ENCODE measurements around the gene PLTP. TPM values are rescaled to one million over a fixed set of nuclear protein-coding genes. Genes with fewer than 3 reads are reported as not detected.
"Not testable (repeated sequence)": the region's sequence is repeated elsewhere in the genome, so short reads cannot be mapped to it uniquely, and the experiment has no call there.

Gene PLTP
- total RNA-seq, 1 experiment from 2014 or later, result 17.7 TPM

DNA sequence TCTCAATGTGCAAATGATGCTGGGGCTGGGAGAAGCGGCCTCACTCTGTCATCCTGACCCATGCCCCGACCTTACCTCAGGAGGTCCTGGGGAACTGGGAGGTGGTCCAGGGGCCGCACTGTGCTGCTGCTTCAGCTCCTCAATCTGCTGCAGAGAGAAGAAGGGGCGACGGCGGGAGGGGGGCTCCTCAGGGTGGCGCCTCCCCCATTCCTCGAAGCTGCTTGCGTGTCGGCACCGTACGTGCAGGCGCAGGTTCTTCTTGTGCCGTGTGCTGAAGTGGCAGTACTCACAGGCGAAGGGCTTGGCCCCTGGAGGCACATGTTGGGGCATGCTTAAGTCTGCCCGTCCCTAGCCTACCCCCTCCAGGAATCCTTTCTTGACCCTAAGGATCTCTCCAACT is 47.2 kb upstream of the PLTP start:
- no peaks in the 10 kb centered on the region for H3K4me1 ChIP-seq (ENCODE audit: control insufficient read depth, insufficient read depth, low read length)
- ChIA-PET POLR2A (no interaction called here), CTCF (no interaction called here)
- peaks cover 7% of the 10 kb centered on the region for H3K36me3 ChIP-seq (ENCODE audit: control insufficient read depth, insufficient read depth, low read length)
- ATAC-seq (no peak), DNase-seq (ENCODE audit: low read depth, low spot score) (no peak)
- no peak overlapping the region for H3K27ac ChIP-seq (ENCODE audit: low read length)
- H3K4me3 ChIP-seq (ENCODE audit: low read depth in 2 of 2, low read length in 2 of 2), result no peak overlapping the region
- BruUV-seq (replicated peaks), result no TSS peak
- TF ChIP-seq POLR2AphosphoS5 (IDR thresholded peaks at IDR 0.05; ENCODE audit: low read depth, low read length), result no peak
- no peak for TF ChIP-seq SIN3A (IDR thresholded peaks at IDR 0.05; ENCODE audit: borderline replicate concordance, insufficient read depth, low read depth, low read length)
- no peaks in the 10 kb centered on the region for H3K27me3 ChIP-seq (ENCODE audit: control insufficient read depth, insufficient read depth, low read length)
- in situ Hi-C loops (cut with HindIII; ENCODE audit: low pct_unique_long_range_greater_than_20kb, low sequenced_read_pairs) (no loop called here), intact Hi-C loops (cut with micrococcal nuclease; ENCODE audit: unreplicated experiment) (no loop called here)
- no peaks in the 10 kb centered on the region for H3K9me3 ChIP-seq (ENCODE audit: control insufficient read depth, insufficient read depth, low read depth, low read length)

DNA sequence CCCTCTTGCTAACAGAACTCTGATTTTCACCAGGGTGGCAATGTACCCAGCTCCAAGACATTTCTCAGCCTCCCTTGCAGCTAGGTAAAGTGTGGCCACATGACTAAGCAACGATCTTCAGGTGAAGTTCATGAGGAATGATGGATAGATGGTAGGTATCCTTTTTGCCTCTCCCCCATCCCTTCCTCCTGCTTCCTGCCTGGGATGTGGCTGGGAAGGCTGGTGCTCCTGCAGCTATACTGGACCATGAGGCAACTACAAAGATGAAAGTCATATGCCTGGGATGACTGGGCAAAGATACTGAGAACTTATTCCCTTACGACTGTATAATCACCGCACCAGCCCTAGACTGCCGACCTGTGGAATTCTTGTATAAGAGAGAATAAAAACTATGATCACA is 46.6 kb upstream of the PLTP start:
- Histone ChIP-seq H3K27ac (ENCODE audit: low read length) (no peak overlapping the region), H3K9me3 (ENCODE audit: control insufficient read depth, insufficient read depth, low read depth, low read length) (no peaks in the 10 kb centered on the region), H3K36me3 (ENCODE audit: control insufficient read depth, insufficient read depth, low read length) (peaks cover 7% of the 10 kb centered on the region), H3K27me3 (ENCODE audit: control insufficient read depth, insufficient read depth, low read length) (no peaks in the 10 kb centered on the region), H3K4me3 (ENCODE audit: low read depth in 2 of 2, low read length in 2 of 2) (no peak overlapping the region), H3K4me1 (ENCODE audit: control insufficient read depth, insufficient read depth, low read length) (no peaks in the 10 kb centered on the region)
- DNase-seq (ENCODE audit: low read depth, low spot score), result no peak
- CTCF ChIA-PET, result interaction anchor here (0.6 kb wide), 1 partner anchor 53 kb away, joined by 3 read pairs; no protein-coding TSS in a partner anchor
- POLR2A ChIA-PET, result no interaction called here
- no peak for ATAC-seq
- TF ChIP-seq TCF7L2 (IDR thresholded peaks at IDR 0.05; ENCODE audit: low read depth, low read length), result no peak
- TF ChIP-seq, protein P1, sequence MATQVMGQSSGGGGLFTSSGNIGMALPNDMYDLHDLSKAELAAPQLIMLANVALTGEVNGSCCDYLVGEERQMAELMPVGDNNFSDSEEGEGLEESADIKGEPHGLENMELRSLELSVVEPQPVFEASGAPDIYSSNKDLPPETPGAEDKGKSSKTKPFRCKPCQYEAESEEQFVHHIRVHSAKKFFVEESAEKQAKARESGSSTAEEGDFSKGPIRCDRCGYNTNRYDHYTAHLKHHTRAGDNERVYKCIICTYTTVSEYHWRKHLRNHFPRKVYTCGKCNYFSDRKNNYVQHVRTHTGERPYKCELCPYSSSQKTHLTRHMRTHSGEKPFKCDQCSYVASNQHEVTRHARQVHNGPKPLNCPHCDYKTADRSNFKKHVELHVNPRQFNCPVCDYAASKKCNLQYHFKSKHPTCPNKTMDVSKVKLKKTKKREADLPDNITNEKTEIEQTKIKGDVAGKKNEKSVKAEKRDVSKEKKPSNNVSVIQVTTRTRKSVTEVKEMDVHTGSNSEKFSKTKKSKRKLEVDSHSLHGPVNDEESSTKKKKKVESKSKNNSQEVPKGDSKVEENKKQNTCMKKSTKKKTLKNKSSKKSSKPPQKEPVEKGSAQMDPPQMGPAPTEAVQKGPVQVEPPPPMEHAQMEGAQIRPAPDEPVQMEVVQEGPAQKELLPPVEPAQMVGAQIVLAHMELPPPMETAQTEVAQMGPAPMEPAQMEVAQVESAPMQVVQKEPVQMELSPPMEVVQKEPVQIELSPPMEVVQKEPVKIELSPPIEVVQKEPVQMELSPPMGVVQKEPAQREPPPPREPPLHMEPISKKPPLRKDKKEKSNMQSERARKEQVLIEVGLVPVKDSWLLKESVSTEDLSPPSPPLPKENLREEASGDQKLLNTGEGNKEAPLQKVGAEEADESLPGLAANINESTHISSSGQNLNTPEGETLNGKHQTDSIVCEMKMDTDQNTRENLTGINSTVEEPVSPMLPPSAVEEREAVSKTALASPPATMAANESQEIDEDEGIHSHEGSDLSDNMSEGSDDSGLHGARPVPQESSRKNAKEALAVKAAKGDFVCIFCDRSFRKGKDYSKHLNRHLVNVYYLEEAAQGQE (IDR thresholded peaks at IDR 0.05; ENCODE audit: insufficient read depth in 1 of 2, low read depth in 2 of 2, low read length in 1 of 2), result no peak
- no peak for TF ChIP-seq POLR2AphosphoS5 (IDR thresholded peaks at IDR 0.05; ENCODE audit: low read depth, low read length)
- no peak for TF ChIP-seq SIN3A (IDR thresholded peaks at IDR 0.05; ENCODE audit: borderline replicate concordance, insufficient read depth, low read depth, low read length)
- TF ChIP-seq, protein P2, sequence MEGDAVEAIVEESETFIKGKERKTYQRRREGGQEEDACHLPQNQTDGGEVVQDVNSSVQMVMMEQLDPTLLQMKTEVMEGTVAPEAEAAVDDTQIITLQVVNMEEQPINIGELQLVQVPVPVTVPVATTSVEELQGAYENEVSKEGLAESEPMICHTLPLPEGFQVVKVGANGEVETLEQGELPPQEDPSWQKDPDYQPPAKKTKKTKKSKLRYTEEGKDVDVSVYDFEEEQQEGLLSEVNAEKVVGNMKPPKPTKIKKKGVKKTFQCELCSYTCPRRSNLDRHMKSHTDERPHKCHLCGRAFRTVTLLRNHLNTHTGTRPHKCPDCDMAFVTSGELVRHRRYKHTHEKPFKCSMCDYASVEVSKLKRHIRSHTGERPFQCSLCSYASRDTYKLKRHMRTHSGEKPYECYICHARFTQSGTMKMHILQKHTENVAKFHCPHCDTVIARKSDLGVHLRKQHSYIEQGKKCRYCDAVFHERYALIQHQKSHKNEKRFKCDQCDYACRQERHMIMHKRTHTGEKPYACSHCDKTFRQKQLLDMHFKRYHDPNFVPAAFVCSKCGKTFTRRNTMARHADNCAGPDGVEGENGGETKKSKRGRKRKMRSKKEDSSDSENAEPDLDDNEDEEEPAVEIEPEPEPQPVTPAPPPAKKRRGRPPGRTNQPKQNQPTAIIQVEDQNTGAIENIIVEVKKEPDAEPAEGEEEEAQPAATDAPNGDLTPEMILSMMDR (IDR thresholded peaks at IDR 0.05), result no peak
- intact Hi-C loops (cut with micrococcal nuclease; ENCODE audit: unreplicated experiment) (no loop called here), in situ Hi-C loops (cut with HindIII; ENCODE audit: low pct_unique_long_range_greater_than_20kb, low sequenced_read_pairs) (no loop called here)
- BruUV-seq (replicated peaks), result no TSS peak

DNA sequence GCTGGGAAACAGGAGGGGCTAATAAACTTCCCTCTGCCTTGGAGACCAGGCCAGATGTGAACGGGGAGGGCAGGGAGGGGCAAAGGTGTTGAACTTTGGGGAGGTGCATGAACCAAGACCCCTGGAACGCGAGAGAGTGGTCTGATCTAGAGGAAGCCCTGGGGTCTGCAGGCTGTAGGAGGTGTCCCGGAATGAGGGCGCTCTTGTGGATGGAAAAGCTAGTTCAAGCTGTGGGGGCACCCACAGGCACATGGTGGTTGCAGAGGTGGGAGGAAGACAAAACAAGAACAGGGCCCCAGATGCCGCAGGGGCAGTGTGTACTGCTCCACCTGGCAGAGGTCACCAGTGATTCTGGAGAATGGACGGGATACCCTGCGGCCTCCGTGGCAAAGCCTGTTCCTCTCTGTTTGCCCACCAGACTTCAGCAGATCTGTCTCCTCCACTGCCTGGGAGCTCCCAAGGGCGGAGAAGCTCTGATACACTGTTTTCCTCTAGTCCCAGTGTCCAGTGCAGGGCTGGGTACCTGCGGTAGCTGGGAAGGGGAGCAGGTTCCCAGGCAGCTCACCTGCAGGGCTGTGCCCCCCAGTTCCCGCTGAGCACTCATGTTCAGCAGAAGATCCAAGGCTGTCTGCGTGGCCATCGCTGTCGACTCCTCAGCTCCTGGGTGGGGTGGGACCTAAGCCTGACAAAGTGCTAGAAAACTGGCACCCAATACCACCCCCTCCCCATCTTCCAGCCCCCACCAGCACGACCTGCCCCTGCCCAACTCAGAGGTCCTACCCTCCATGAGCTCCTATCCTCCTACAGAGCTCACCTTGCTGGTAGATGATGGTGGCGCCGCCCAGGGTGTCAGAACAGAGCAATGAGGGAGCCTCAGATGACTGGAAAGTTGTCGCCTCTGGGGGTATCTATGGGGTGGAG is 45.3 kb upstream of the PLTP start:
- Histone ChIP-seq H3K27me3 (ENCODE audit: control insufficient read depth, insufficient read depth, low read length) (no peaks in the 10 kb centered on the region), H3K9me3 (ENCODE audit: control insufficient read depth, insufficient read depth, low read depth, low read length) (no peaks in the 10 kb centered on the region), H3K4me1 (ENCODE audit: control insufficient read depth, insufficient read depth, low read length) (no peaks in the 10 kb centered on the region), H3K27ac (ENCODE audit: low read length) (no peak overlapping the region), H3K4me3 (ENCODE audit: low read depth in 2 of 2, low read length in 2 of 2) (no peak overlapping the region), H3K36me3 (ENCODE audit: control insufficient read depth, insufficient read depth, low read length) (peaks cover 9% of the 10 kb centered on the region)
- no peak; the same call in 1 of the 2 replicates for ATAC-seq
- POLR2A ChIA-PET, result interaction anchor here (0.5 kb wide), 1 partner anchor 14 kb away, joined by 7 read pairs; no protein-coding TSS in a partner anchor
- CTCF ChIA-PET, result no interaction called here
- no TSS peak for BruUV-seq (replicated peaks)
- in situ Hi-C loops (cut with HindIII; ENCODE audit: low pct_unique_long_range_greater_than_20kb, low sequenced_read_pairs) (no loop called here), intact Hi-C loops (cut with micrococcal nuclease; ENCODE audit: unreplicated experiment) (no loop called here)
- TF ChIP-seq POLR2AphosphoS5 (IDR thresholded peaks at IDR 0.05; ENCODE audit: low read depth, low read length), result no peak
- TF ChIP-seq SIN3A (IDR thresholded peaks at IDR 0.05; ENCODE audit: borderline replicate concordance, insufficient read depth, low read depth, low read length), result no peak
- no peak for DNase-seq (ENCODE audit: low read depth, low spot score)

DNA sequence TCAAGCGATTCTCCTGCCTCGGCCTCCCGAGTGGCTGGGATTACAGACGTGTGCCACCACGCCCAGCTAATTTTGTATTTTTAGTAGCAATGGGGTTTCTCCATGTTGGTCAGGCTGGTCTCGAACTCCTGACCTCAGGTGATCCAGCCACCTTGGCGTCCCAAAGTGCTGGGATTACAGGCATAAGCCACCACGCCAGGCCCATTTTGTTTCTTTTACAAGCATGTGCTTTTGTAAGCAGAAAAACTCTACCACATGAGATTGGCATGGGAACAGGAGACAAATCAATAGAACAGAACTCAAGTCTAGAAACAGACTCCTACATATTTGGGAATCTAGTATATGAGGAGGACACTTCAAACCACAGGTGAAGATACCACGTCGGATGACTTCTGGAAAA is 44.4 kb upstream of the PLTP start:
- H3K27me3 ChIP-seq (ENCODE audit: control insufficient read depth, insufficient read depth, low read length); intact Hi-C loops (cut with micrococcal nuclease; ENCODE audit: unreplicated experiment); H3K4me3 ChIP-seq (ENCODE audit: low read depth in 2 of 2, low read length in 2 of 2); H3K27ac ChIP-seq (ENCODE audit: low read length); CTCF ChIA-PET; H3K36me3 ChIP-seq (ENCODE audit: control insufficient read depth, insufficient read depth, low read length); DNase-seq (ENCODE audit: low read depth, low spot score); in situ Hi-C loops (cut with HindIII; ENCODE audit: low pct_unique_long_range_greater_than_20kb, low sequenced_read_pairs); H3K9me3 ChIP-seq (ENCODE audit: control insufficient read depth, insufficient read depth, low read depth, low read length); ATAC-seq; POLR2A ChIA-PET; BruUV-seq (replicated peaks); H3K4me1 ChIP-seq (ENCODE audit: control insufficient read depth, insufficient read depth, low read length): not testable (repeated sequence)

Data from Panc1 (cell line).